Measurements from ENCODE around the gene METTL21C.

METTL21C gene

DNA sequence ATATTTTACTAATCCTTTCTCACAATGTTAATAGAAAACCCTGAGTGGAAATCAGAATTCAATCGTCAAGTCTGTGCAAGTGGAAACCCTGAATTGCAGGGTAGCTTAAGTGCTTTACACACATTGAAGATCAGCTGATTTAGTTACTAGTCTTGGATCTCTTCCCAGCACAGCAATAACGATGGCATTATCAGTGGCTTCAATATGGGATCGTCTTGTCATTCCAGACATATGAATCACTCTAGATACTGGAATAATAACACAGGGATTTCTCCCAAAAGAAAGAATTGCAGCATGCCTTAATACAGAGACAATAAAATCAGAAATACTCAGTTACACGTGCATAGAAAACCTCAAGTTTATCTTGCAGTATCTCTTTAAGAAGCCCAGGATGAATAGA lies 12.6 kb upstream of the METTL21C start:
- no peak for DNase-seq (ENCODE audit: low read depth in 1 of 2, low spot score in 1 of 2)
- peaks cover 2% of the 10 kb centered on the region for H3K27me3 ChIP-seq (ENCODE audit: insufficient read depth, poor library complexity, severe bottlenecking)
- no peak overlapping the region for H3K4me3 ChIP-seq (replicated peaks; ENCODE audit: insufficient read depth, low read length)
- TF ChIP-seq POLR2AphosphoS5 (IDR thresholded peaks at IDR 0.05; ENCODE audit: low read depth) (no peak), SPI1 (IDR thresholded peaks at IDR 0.05; ENCODE audit: borderline replicate concordance, low read depth) (no peak)
- H3K27ac ChIP-seq (replicated peaks), result no peak overlapping the region

DNA sequence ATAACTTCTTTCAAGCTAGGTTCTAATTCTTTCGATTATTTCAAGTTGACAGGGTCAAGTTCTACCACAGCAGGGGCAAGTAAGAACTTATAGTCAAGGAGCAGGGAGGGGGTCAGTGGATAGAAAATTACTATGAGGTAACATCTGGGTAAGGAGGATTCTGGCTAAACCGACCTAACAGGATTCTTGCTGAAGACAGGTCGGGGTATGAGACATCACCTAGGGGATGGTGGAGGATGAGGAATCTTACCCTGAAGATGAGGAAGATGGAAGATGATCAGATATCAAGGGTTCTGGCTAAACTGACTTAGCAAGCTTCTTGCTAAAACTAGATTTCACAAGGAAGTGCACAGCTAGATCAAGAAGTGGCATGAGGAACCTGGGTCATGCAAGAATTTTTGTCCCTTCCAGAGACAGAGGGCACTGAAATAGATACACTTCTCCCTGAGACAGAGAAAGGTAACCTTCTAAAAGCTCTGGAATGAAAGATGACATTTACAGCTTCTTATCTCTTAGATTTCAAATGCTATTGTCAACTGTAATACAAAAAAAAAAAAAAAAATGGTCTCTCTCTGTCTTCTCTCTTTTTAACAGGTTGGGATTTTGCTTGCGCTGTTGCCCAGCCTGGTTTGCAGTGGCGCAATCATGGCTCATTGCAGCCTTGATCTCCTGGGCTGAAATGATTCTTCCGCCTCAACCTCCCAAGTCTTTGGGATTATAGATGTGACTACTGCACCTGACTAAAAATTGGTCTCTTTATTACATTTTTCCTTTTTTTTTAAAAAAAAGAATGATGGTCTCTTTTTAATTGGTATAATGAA lies 9.6 kb upstream of the METTL21C start:
- peaks cover 2% of the 10 kb centered on the region for H3K27me3 ChIP-seq (ENCODE audit: insufficient read depth, poor library complexity, severe bottlenecking)
- H3K4me3 ChIP-seq (replicated peaks; ENCODE audit: insufficient read depth, low read length), result no peak overlapping the region
- peak in 1 of 2 experiments; percentile 31 for DNase-seq (ENCODE audit: low read depth in 1 of 2, low spot score in 1 of 2)
- H3K27ac ChIP-seq (replicated peaks), result no peak overlapping the region
- TF ChIP-seq, protein P1, sequence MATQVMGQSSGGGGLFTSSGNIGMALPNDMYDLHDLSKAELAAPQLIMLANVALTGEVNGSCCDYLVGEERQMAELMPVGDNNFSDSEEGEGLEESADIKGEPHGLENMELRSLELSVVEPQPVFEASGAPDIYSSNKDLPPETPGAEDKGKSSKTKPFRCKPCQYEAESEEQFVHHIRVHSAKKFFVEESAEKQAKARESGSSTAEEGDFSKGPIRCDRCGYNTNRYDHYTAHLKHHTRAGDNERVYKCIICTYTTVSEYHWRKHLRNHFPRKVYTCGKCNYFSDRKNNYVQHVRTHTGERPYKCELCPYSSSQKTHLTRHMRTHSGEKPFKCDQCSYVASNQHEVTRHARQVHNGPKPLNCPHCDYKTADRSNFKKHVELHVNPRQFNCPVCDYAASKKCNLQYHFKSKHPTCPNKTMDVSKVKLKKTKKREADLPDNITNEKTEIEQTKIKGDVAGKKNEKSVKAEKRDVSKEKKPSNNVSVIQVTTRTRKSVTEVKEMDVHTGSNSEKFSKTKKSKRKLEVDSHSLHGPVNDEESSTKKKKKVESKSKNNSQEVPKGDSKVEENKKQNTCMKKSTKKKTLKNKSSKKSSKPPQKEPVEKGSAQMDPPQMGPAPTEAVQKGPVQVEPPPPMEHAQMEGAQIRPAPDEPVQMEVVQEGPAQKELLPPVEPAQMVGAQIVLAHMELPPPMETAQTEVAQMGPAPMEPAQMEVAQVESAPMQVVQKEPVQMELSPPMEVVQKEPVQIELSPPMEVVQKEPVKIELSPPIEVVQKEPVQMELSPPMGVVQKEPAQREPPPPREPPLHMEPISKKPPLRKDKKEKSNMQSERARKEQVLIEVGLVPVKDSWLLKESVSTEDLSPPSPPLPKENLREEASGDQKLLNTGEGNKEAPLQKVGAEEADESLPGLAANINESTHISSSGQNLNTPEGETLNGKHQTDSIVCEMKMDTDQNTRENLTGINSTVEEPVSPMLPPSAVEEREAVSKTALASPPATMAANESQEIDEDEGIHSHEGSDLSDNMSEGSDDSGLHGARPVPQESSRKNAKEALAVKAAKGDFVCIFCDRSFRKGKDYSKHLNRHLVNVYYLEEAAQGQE (IDR thresholded peaks at IDR 0.05; ENCODE audit: insufficient replicate concordance, low read depth), result no peak
- peak; percentile 39; the same call in 1 of the 2 replicates for TF ChIP-seq SPI1 (IDR thresholded peaks at IDR 0.05; ENCODE audit: borderline replicate concordance, low read depth)

DNA sequence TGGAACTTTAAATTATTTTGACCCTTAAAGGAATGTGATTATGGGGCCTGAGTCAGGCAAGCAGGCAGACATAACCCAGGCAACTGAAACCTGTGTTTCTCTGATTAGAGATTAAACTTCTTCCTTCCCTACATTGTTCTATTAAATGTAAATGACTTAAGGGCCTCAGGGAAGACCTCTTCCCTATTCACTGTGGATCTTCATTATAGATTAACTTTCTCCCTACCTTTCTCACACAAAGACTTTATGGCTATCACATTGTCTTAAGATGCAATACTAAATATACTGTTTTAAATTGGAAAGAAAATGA lies 8.8 kb upstream of the METTL21C start:
- no peak overlapping the region for H3K27ac ChIP-seq (replicated peaks)
- no peak overlapping the region for H3K4me3 ChIP-seq (replicated peaks; ENCODE audit: insufficient read depth, low read length)
- no peak for TF ChIP-seq POLR2AphosphoS5 (IDR thresholded peaks at IDR 0.05; ENCODE audit: low read depth)
- TF ChIP-seq, protein P2, sequence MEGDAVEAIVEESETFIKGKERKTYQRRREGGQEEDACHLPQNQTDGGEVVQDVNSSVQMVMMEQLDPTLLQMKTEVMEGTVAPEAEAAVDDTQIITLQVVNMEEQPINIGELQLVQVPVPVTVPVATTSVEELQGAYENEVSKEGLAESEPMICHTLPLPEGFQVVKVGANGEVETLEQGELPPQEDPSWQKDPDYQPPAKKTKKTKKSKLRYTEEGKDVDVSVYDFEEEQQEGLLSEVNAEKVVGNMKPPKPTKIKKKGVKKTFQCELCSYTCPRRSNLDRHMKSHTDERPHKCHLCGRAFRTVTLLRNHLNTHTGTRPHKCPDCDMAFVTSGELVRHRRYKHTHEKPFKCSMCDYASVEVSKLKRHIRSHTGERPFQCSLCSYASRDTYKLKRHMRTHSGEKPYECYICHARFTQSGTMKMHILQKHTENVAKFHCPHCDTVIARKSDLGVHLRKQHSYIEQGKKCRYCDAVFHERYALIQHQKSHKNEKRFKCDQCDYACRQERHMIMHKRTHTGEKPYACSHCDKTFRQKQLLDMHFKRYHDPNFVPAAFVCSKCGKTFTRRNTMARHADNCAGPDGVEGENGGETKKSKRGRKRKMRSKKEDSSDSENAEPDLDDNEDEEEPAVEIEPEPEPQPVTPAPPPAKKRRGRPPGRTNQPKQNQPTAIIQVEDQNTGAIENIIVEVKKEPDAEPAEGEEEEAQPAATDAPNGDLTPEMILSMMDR (IDR thresholded peaks at IDR 0.05; ENCODE audit: insufficient read depth, low read length), result no peak
- no peak for TF ChIP-seq SPI1 (IDR thresholded peaks at IDR 0.05; ENCODE audit: borderline replicate concordance, low read depth)
- no peak for TF ChIP-seq GABPA (IDR thresholded peaks at IDR 0.05; ENCODE audit: low read depth)
- TF ChIP-seq, protein P1 (IDR thresholded peaks at IDR 0.05; ENCODE audit: insufficient replicate concordance, low read depth), result no peak
- peaks cover under 1% of the 10 kb centered on the region for H3K27me3 ChIP-seq (ENCODE audit: insufficient read depth, poor library complexity, severe bottlenecking)
- DNase-seq (ENCODE audit: low read depth in 1 of 2, low spot score in 1 of 2), result no peak

DNA sequence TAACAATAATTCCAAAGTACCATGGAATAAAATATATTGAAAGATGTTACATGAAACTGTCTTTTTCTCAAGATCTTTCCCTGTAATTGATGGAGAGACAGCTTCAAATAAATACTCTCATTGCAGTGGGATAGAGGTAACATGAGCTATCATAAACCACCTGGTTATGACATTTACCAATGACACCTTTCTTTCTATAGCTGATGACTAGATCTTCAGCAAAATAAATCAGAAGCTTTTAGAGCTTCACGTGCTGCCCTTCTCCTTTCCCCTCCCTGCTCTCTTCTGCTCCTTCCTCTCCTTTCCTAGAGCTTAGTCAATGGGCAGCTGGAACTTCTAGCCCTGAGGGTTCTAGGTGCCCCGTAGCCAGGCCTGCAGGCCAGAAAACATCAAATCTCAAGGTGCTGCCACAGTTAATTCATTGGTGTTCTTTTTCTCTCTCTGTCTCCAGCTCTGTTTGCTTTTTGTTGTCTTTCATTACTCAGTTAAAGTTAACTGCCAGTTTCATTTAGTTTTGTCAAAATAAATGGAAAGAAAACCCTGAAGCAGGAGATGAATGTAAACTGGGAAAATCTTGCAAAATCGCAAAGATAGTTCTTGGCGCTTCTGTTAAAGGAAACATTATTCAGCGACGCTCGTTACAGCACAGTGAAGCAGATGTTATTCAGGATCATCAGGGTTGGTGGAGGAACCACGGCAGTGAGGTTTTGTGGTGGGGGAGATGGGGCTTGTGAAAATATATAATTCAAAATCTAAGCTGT lies 8.3 kb upstream of the METTL21C start:
- Histone ChIP-seq H3K27me3 (ENCODE audit: insufficient read depth, poor library complexity, severe bottlenecking) (no peaks in the 10 kb centered on the region), H3K4me3 (replicated peaks; ENCODE audit: insufficient read depth, low read length) (no peak overlapping the region), H3K27ac (replicated peaks) (no peak overlapping the region)
- DNase-seq (ENCODE audit: low read depth in 1 of 2, low spot score in 1 of 2), result no peak
- TF ChIP-seq SPI1 (IDR thresholded peaks at IDR 0.05; ENCODE audit: borderline replicate concordance, low read depth), result no peak
- TF ChIP-seq GABPA (IDR thresholded peaks at IDR 0.05; ENCODE audit: low read depth), result no peak
- TF ChIP-seq, protein P2 (IDR thresholded peaks at IDR 0.05; ENCODE audit: insufficient read depth, low read length), result no peak
- TF ChIP-seq, protein P1 (IDR thresholded peaks at IDR 0.05; ENCODE audit: insufficient replicate concordance, low read depth), result no peak
- TF ChIP-seq POLR2AphosphoS5 (IDR thresholded peaks at IDR 0.05; ENCODE audit: low read depth), result no peak
